Epithelial cell of proximal tubule (primary cell): Measurements from ENCODE around the gene NUDT6. TPM values are rescaled to one million over a fixed set of nuclear protein-coding genes. Genes with fewer than 3 reads are reported as not detected.

ENCODE experiments used
- DNase-seq: peaks from one replicate; pipeline ENCODE4 v3.0.0-alpha.2; 2011; ENCODE audit warnings: low read depth
- H3K4me3 ChIP-seq: 2 replicates; pipeline ENCODE4 v1.5.1; 2011; ENCODE audit warnings: low read depth, mild to moderate bottlenecking, low read length
- total RNA-seq: library from RNA; depleted of rRNA; stranded (reverse); fragments of >200 nt; gene quantifications from 2 replicates; pipeline ENCODE4 v1.2.3, GENCODE V29; 2015
- TF ChIP-seq, protein P1 (sequence below): conservative IDR thresholded peaks from 2 replicates; pipeline ENCODE4 v1.5.1; 2012; ENCODE audit warnings: low read depth, mild to moderate bottlenecking, low read length

The NUDT6 gene
- total RNA-seq, 1 donor from 2014 or later = 5.7 TPM

DNA sequence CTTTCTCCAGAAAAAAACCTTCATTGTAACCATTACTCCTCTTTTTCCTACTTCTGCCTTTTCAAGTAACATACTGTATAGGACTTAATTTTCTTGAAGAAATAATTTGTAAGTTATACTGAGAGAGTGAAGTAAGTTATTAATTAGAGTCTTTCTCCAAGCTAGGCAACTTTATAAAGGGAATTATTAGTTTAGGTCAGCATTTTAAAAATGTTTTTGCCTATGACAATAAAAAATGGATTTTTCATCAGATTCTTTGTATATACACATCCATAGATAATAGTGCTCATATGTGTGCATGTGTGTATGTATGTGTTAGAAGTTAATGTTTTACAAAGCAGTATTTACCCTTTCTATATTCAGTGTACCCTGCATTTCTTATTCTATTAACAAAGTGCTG lies 10.4 kb upstream of the NUDT6 start:
- no peak overlapping the region for H3K4me3 ChIP-seq
- TF ChIP-seq, protein P1, sequence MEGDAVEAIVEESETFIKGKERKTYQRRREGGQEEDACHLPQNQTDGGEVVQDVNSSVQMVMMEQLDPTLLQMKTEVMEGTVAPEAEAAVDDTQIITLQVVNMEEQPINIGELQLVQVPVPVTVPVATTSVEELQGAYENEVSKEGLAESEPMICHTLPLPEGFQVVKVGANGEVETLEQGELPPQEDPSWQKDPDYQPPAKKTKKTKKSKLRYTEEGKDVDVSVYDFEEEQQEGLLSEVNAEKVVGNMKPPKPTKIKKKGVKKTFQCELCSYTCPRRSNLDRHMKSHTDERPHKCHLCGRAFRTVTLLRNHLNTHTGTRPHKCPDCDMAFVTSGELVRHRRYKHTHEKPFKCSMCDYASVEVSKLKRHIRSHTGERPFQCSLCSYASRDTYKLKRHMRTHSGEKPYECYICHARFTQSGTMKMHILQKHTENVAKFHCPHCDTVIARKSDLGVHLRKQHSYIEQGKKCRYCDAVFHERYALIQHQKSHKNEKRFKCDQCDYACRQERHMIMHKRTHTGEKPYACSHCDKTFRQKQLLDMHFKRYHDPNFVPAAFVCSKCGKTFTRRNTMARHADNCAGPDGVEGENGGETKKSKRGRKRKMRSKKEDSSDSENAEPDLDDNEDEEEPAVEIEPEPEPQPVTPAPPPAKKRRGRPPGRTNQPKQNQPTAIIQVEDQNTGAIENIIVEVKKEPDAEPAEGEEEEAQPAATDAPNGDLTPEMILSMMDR = no peak
- DNase-seq = no peak

DNA sequence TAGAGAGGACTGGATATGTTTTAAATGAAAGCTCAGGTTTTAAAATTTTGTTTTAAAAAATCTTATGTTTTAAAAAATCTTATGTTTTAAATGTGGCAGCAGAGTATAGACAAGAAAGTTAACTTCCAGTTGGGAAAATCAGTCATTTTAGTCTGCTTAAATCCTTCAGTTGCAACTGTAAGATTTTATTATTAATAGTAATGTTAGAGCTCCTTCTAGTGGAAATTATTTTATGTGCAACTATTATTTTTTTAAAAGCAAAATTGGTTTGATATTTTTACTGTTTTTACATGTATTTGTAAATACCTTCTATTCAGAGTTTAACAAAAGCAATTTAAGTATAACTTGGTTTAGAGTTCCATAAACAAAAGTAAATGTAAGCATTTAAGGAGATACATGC lies 8.5 kb upstream of the NUDT6 start:
- TF ChIP-seq, protein P1 = no peak
- DNase-seq = no peak

DNA sequence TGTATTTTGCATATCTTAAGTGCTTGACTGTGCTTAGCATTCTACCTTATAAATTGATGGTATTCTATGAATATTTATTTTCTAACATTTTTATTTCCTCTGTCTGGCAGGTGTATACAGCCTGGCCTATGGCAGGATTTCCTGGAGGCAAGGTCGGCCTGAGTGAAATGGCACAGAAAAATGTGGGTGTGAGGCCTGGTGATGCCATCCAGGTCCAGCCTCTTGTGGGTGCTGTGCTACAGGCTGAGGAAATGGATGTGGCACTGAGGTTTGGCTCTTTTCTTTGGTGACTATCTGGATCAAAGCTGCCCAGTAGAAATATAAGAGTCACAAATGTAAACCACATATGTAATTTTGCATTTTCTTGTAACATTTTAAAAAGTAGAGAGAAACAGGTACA lies 6.5 kb upstream of the NUDT6 start:
- H3K4me3 ChIP-seq = no peak overlapping the region
- TF ChIP-seq, protein P1 = no peak
- no peak for DNase-seq

More for the DNA sequence above, 8.5 kb upstream of the NUDT6 start:
- no peak overlapping the region for H3K4me3 ChIP-seq

DNA sequence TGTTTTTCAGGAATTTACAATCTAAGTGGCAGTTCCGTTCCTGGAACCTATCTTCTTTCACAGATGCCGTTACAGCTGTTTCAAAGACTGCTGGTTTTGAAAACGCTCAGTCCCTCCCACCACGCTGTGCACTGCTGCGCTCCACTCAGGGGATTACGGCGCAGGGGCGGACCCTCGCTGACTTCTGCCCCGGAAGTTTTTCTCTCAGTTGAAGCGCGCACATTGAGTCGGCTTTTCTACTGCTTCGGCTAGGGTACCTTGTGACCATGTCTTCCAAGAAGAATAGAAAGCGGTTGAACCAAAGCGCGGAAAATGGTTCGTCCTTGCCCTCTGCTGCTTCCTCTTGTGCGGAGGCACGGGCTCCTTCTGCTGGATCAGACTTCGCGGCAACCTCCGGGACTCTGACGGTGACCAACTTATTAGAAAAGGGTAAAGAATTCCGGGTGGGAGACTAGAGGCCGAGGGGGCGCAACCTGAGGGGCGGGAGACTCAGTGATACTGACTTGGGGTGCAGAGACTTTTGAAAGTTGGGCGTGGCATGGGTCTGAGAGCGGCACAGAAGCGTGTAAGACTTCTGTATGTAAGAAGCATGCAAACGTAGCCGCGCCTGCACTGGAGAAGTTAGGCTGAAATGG lies 597 bp upstream of the NUDT6 start:
- TF ChIP-seq, protein P1 = no peak
- H3K4me3 ChIP-seq = peak overlapping the region; percentile 84
- peak; percentile 45 for DNase-seq

DNA sequence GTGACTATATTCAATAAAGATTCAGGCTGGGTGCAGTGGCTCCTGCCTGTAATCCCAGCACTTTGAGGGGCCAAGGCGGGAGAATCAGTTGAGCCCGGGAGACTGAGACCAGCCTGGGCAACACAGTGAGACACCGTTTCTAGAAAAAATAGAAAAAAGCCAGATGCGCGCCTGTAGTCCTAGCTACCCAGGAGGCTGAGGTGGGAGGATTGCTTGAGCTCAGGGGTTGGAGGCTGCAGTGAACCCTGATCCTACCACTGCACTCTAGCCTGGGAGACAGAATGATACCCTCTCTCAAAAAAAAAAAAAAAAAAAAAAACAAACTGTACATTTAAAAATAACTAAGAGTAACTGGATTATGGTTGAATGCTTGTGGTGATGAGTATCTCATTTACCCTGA lies 1.1 kb downstream of the NUDT6 start:
- peak overlapping the region; percentile 84 for H3K4me3 ChIP-seq
- DNase-seq = no peak
- TF ChIP-seq, protein P1 = no peak

DNA sequence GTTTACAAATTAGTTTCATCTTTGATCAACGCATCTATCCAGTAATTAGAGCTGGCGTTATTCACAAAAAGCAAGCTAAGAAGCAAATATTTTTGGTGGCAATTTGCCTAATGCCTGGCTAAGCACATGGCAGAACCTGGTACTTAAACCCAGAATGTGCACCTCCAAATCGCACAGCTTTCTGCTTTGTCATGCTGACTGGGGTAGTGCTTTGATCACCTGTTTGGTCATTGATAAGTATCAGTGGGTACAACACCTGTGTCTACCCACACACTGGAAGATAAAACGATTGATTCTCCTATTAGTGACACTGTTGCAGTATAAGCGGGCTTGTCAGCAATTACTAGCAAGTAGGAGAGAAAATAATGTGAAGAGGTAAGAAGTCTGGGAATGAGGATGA lies 1.9 kb downstream of the NUDT6 start:
- no peak overlapping the region for H3K4me3 ChIP-seq
- TF ChIP-seq, protein P1 = no peak
- no peak for DNase-seq

DNA sequence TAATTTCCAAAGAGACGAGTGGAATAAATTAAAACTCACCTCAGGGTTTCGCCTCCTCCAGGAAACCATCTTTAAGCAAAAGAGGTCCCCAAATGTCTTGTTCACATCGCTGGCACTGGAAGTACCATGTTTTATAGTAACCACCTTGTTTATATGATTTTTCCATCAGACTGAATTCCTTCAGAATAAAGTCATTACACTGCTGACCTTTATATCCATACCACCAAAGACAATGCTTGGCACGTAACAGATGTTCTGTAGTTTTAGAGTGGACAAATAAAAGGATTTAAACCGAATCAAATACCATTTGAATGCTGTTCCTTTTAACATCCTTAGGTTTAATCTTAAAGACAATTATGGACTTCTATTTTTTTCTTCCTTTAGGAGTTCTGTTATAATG lies 4.7 kb downstream of the NUDT6 start:
- TF ChIP-seq, protein P1 = no peak
- no peak overlapping the region for H3K4me3 ChIP-seq
- no peak for DNase-seq
